HEK293 (cell line): ENCODE measurements around the gene GUCA1A.

Experiments used
- ATF2 ChIP-seq: fragments of 450-650 bp; formaldehyde crosslinking; IDR thresholded peaks from 2 replicates; pipeline ENCODE4 v1.5.1; 2016; ENCODE audit warnings: missing biosample characterization, missing genetic modification characterization, low read depth
- CTCF ChIP-seq: fragments of 450-650 bp; formaldehyde crosslinking; IDR thresholded peaks from 2 replicates; pipeline ENCODE4 v1.5.1; 2016; ENCODE audit warnings: missing biosample characterization, missing genetic modification characterization
- GFI1B ChIP-seq: fragments of 450-650 bp; formaldehyde crosslinking; IDR thresholded peaks from 2 replicates; pipeline ENCODE4 v1.5.1; 2016; ENCODE audit warnings: missing biosample characterization, missing genetic modification characterization
- GLI2 ChIP-seq: fragments of 450-650 bp; formaldehyde crosslinking; IDR thresholded peaks from 2 replicates; pipeline ENCODE4; 2017; ENCODE audit warnings: missing biosample characterization, missing genetic modification characterization, low read depth, borderline replicate concordance
- KLF16 ChIP-seq: fragments of 450-650 bp; formaldehyde crosslinking; IDR thresholded peaks from 2 replicates; pipeline ENCODE4 v1.5.1; 2017; ENCODE audit warnings: missing biosample characterization, missing genetic modification characterization
- KLF17 ChIP-seq: fragments of 450-650 bp; formaldehyde crosslinking; IDR thresholded peaks from 2 replicates; pipeline ENCODE4 v1.5.1; 2016; ENCODE audit warnings: missing biosample characterization, missing genetic modification characterization
- PRDM1 ChIP-seq: fragments of 450-650 bp; formaldehyde crosslinking; IDR thresholded peaks from 2 replicates; pipeline ENCODE4; 2016; ENCODE audit warnings: missing biosample characterization, missing genetic modification characterization
- SALL2 ChIP-seq: fragments of 450-650 bp; formaldehyde crosslinking; IDR thresholded peaks from 2 replicates; pipeline ENCODE4 v1.5.0; 2017; ENCODE audit warnings: missing biosample characterization, mild to moderate bottlenecking, missing genetic modification characterization, borderline replicate concordance
- SCRT2 ChIP-seq: fragments of 450-650 bp; formaldehyde crosslinking; IDR thresholded peaks from 2 replicates; pipeline ENCODE4 v1.5.1; 2016; ENCODE audit warnings: missing biosample characterization, missing genetic modification characterization
- TCF7L2 ChIP-seq: IDR thresholded peaks from 2 replicates; pipeline ENCODE4 v1.6.1; 2011; ENCODE audit warnings: low read depth, mild to moderate bottlenecking, inconsistent platforms, low read length, moderate library complexity, borderline replicate concordance
- ZIC2 ChIP-seq: fragments of 450-650 bp; formaldehyde crosslinking; IDR thresholded peaks from 2 replicates; pipeline ENCODE4 v1.5.1; 2016; ENCODE audit warnings: missing biosample characterization, missing genetic modification characterization
- ZNF114 ChIP-seq: fragments of 450-650 bp; formaldehyde crosslinking; IDR thresholded peaks from 2 replicates; pipeline ENCODE4 v1.5.0; 2017; ENCODE audit warnings: missing biosample characterization, missing genetic modification characterization
- ZNF280C ChIP-seq: fragments of 450-650 bp; formaldehyde crosslinking; IDR thresholded peaks from 2 replicates; pipeline ENCODE4 v1.5.1; 2016; ENCODE audit warnings: missing biosample characterization, missing genetic modification characterization
- ZNF335 ChIP-seq: fragments of 450-650 bp; formaldehyde crosslinking; conservative IDR thresholded peaks from 2 replicates; pipeline ENCODE4 v1.5.1; 2016; ENCODE audit warnings: missing biosample characterization, missing genetic modification characterization
- ZNF37A ChIP-seq: fragments of 450-650 bp; IDR thresholded peaks from 2 replicates; pipeline ENCODE4 v1.5.1; 2018; ENCODE audit warnings: missing biosample characterization, missing genetic modification characterization
- ZNF398 ChIP-seq: fragments of 450-650 bp; formaldehyde crosslinking; IDR thresholded peaks from 2 replicates; pipeline ENCODE4 v1.5.1; 2017; ENCODE audit warnings: missing biosample characterization, missing genetic modification characterization
- ZNF426 ChIP-seq: fragments of 450-650 bp; formaldehyde crosslinking; IDR thresholded peaks from 2 replicates; pipeline ENCODE4 v1.5.1; 2017; ENCODE audit warnings: missing biosample characterization, missing genetic modification characterization, mild to moderate bottlenecking, inconsistent platforms, moderate library complexity
- ZNF473 ChIP-seq: fragments of 450-650 bp; formaldehyde crosslinking; IDR thresholded peaks from 2 replicates; pipeline ENCODE4 v1.5.1; 2017; ENCODE audit warnings: missing biosample characterization, missing genetic modification characterization
- ZNF585B ChIP-seq: fragments of 450-650 bp; formaldehyde crosslinking; IDR thresholded peaks from 2 replicates; pipeline ENCODE4 v1.5.1; 2016; ENCODE audit warnings: missing biosample characterization, missing genetic modification characterization
- ZNF664 ChIP-seq: fragments of 450-650 bp; formaldehyde crosslinking; IDR thresholded peaks from 2 replicates; pipeline ENCODE4 v1.5.1; 2016; ENCODE audit warnings: missing biosample characterization, missing genetic modification characterization
- ZNF677 ChIP-seq: fragments of 450-650 bp; IDR thresholded peaks from 2 replicates; pipeline ENCODE4 v1.5.0; 2018; ENCODE audit warnings: missing biosample characterization, mild to moderate bottlenecking, missing genetic modification characterization, moderate library complexity
- ZNF747 ChIP-seq: fragments of 450-650 bp; formaldehyde crosslinking; IDR thresholded peaks from 2 replicates; pipeline ENCODE4 v1.5.1; 2016; ENCODE audit warnings: missing biosample characterization, missing genetic modification characterization
- ZNF843 ChIP-seq: fragments of 450-650 bp; formaldehyde crosslinking; IDR thresholded peaks from 2 replicates; pipeline ENCODE4 v1.5.1; 2016; ENCODE audit warnings: missing biosample characterization, missing genetic modification characterization

Gene GUCA1A

GRCh38 chr6:42210551-42210950, 37.4 kb downstream of the GUCA1A start (continued):
- TF ChIP-seq SALL2 (tag by site-specific recombination) (peak; percentile 75; the same call in 1 of the 2 replicates), ZNF335 (tag by site-specific recombination) (peak; percentile 26; the same call in 1 of the 2 replicates), GLI2 (tag by site-specific recombination) (peak; percentile 57; the same call in 1 of the 2 replicates), ZIC2 (tag by site-specific recombination) (0 out of 2 replicates have a peak, but pooled peaks have one; percentile 16), ZNF843 (peak; percentile 80), ZNF677 (tag by site-specific recombination) (no peak), ZNF398 (tag by site-specific recombination) (no peak), TCF7L2 (no peak), ZNF585B (tag by site-specific recombination) (no peak), GFI1B (tag by site-specific recombination) (peak; percentile 71; the same call in 1 of the 2 replicates), ZNF114 (tag by site-specific recombination) (no peak), ZNF664 (tag by site-specific recombination) (peak; percentile 23; the same call in 1 of the 2 replicates), PRDM1 (tag by site-specific recombination) (no peak), ZNF37A (tag by site-specific recombination) (no peak), KLF16 (tag by site-specific recombination) (peak; percentile 64), ZNF747 (tag by site-specific recombination) (no peak), ZNF280C (tag by site-specific recombination) (no peak), CTCF (tag by site-specific recombination) (no peak), ATF2 (tag by site-specific recombination) (no peak), SCRT2 (tag by site-specific recombination) (peak; percentile 42; the same call in 1 of the 2 replicates), KLF17 (no peak), ZNF473 (no peak), ZNF426 (tag by site-specific recombination) (no peak)
